Kidney (tissue), 14 donors: Measurements from ENCODE around the gene WNK4. TPM values are rescaled to one million over a fixed set of nuclear protein-coding genes. Genes with fewer than 3 reads are reported as not detected.

Source experiments
- DNase-seq, 5 donors: peaks; one replicate each; pipeline ENCODE4 v3.0.0-alpha.2; 2013 to 2020
- FAIRE-seq: peaks from 2 replicates; lab custom pipeline; 2012; peaks lifted over from hg19 to GRCh38; lab: Jason Lieb, UNC
- H3K27ac ChIP-seq, 2 donors: one replicate each; pipeline ENCODE4 v1.7.0; 2013; ENCODE audit warnings: low read depth in 2 of 2, low read length in 2 of 2, inconsistent platforms in 1 of 2
- H3K27me3 ChIP-seq: one replicate; pipeline ENCODE4 v1.7.1; 2013; ENCODE audit warnings: low read length, inconsistent platforms; ENCODE audit not compliant: control insufficient read depth, insufficient read depth
- H3K36me3 ChIP-seq, 3 donors: one replicate each; pipeline versions ENCODE4 v1.7.0 to v1.7.1; 2013; ENCODE audit warnings: low read length in 3 of 3, control low read depth in 1 of 3, inconsistent platforms in 1 of 3; ENCODE audit not compliant: insufficient read depth in 3 of 3, control insufficient read depth in 2 of 3
- H3K4me1 ChIP-seq, 3 donors: one replicate each; pipeline versions ENCODE4 v1.7.0 to v1.7.1; 2013; ENCODE audit warnings: low read length in 3 of 3, inconsistent platforms in 1 of 3, low read depth in 1 of 3; ENCODE audit not compliant: control insufficient read depth in 2 of 3, insufficient read depth in 2 of 3
- H3K4me3 ChIP-seq, 3 donors: one replicate each; pipeline versions ENCODE4 v1.7.0 to v1.8.1; 2013; ENCODE audit warnings: low read length in 3 of 3, control low read depth in 1 of 3, inconsistent platforms in 1 of 3
- H3K9ac ChIP-seq, 3 donors: one replicate each; pipeline versions ENCODE4 v1.7.0 to v1.7.1; 2013; ENCODE audit warnings: low read length in 3 of 3, control low read depth in 1 of 3, inconsistent platforms in 1 of 3
- H3K9me3 ChIP-seq, 3 donors: one replicate each; pipeline versions ENCODE4 v1.7.0 to v1.7.1; 2013; ENCODE audit warnings: low read length in 3 of 3, control low read depth in 1 of 3, inconsistent platforms in 1 of 3; ENCODE audit not compliant: control insufficient read depth in 2 of 3, insufficient read depth in 1 of 3
- intact Hi-C: fragments of 100-400 bp; cut with DNase I; formaldehyde crosslinking; loops from one replicate; pipeline ENCODE4 v1.11.1; 2022
- polyA plus RNA-seq: library from polyadenylated mRNA; stranded (reverse); fragments of 350-450 nt; fragmentation: Illumina TruSeq; extraction: RNeasy Lipid Tissue Mini Kit (QIAGEN cat#74804); gene quantifications from one replicate; pipeline ENCODE4 v1.2.3, GENCODE V29; 2014; ENCODE audit warnings: low read depth, low replicate concordance; ENCODE audit not compliant: insufficient read depth
- total RNA-seq: library from RNA; stranded (reverse); fragmentation: NEBNext Ultra II Directional; extraction: Animal tissue kit (Norgen Biotek cat#: 25700); gene quantifications from one replicate; pipeline ENCODE4 v1.2.1, GENCODE V29; 2021
- TF ChIP-seq, protein P1 (sequence below): IDR thresholded peaks from 3 replicates; pipeline ENCODE4 v1.5.1; 2012; ENCODE audit warnings: mild to moderate bottlenecking, moderate library complexity, borderline replicate concordance; ENCODE audit not compliant: insufficient read depth; ENCODE audit errors: extremely low read depth
- donor health status: control.
- donor health status: control.
- donor health status: control.
- donor health status: control.
- donor health status: control.
- donor health status: DM: yes; HTN: yes; CAD: no.
- donor health status: Normal renal cell carcinoma (clear cell type).

WNK4 gene
- total and polyA plus RNA-seq, 2 donors from 2014 or later: 14.9 to 26.4 TPM

DNA sequence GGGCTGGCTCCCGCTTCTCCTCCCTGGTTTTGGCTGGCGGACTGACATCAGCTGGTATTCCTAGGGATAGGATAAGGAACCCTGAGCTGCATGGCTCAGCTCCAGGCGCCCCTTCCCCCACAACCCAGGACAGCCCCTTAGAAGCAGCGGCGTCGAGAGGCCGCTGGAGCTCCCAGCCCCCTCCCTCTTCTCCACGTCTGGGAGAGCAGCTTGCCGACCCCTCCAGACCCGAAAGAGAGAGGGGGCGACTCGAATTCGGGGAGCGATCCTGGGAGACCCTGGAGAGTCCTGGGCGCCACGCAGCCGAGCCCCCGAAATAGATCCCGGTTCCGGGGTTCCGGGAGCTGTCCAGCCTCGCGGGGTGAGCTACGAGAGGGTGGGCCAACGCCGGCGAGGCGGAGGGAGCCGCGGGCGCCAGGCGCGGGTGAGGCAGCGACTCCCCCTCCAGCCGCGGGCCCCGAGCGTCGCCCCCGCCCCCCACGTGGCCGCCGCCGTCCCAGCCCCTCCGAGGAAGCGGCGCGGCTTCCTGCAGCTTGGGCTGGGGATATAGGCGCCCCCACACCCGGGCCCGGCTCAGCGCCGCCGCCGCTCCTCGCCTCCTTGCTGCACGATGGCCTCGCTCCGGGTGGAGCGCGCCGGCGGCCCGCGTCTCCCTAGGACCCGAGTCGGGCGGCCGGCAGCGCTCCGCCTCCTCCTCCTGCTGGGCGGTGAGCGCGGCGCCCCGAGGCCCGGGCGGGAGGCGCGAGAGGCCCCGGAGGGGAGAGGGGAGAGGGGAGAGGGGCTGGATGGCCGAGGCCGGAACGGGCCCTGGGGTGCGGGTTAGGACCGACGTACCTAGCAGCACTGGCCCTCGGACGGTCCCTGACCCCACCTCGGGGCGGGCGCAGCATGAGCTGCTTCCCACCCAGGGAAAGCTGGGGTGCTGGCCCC, 19.5 kb upstream of the WNK4 start, which contains the start of gene RAMP2:
TSS of gene RAMP2 (plus strand) at position 576 of the 930 bp plus-strand sequence. CDS start at position 611, 35 bp downstream.
- H3K36me3 ChIP-seq: no peaks in the 10 kb centered on the region
- TF ChIP-seq, protein P1, sequence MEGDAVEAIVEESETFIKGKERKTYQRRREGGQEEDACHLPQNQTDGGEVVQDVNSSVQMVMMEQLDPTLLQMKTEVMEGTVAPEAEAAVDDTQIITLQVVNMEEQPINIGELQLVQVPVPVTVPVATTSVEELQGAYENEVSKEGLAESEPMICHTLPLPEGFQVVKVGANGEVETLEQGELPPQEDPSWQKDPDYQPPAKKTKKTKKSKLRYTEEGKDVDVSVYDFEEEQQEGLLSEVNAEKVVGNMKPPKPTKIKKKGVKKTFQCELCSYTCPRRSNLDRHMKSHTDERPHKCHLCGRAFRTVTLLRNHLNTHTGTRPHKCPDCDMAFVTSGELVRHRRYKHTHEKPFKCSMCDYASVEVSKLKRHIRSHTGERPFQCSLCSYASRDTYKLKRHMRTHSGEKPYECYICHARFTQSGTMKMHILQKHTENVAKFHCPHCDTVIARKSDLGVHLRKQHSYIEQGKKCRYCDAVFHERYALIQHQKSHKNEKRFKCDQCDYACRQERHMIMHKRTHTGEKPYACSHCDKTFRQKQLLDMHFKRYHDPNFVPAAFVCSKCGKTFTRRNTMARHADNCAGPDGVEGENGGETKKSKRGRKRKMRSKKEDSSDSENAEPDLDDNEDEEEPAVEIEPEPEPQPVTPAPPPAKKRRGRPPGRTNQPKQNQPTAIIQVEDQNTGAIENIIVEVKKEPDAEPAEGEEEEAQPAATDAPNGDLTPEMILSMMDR: no peak
- H3K9ac ChIP-seq: peak within 1 kb of the TSS in 2 of 3 donors; percentile 32 to 46
- FAIRE-seq (no peak), DNase-seq (peak; percentile 59 to 81 (median 73))
- peak within 1 kb of the TSS; percentile 51 to 67 for H3K27ac ChIP-seq
- no peaks in the 10 kb centered on the region for H3K9me3 ChIP-seq
- peaks cover 0 to 9% (median 0%) of the 10 kb centered on the region in 3 donors for H3K4me1 ChIP-seq
- H3K27me3 ChIP-seq: no peaks in the 10 kb centered on the region
- intact Hi-C loops: no loop called here
- peak within 1 kb of the TSS; percentile 20 to 36 (median 36) for H3K4me3 ChIP-seq

GRCh38 chr17:42761638-42762037, 18.8 kb upstream of the WNK4 start:
- TF ChIP-seq, protein P1: no peak
- DNase-seq (no peak), FAIRE-seq (no peak)
- intact Hi-C loops: no loop called here
- Histone ChIP-seq H3K27me3 (no peaks in the 10 kb centered on the region), H3K4me3 (peak overlapping the region; percentile 20 to 36 (median 36)), H3K4me1 (peaks cover 0 to 9% (median 0%) of the 10 kb centered on the region in 3 donors), H3K36me3 (no peaks in the 10 kb centered on the region), H3K9me3 (no peaks in the 10 kb centered on the region), H3K27ac (peak overlapping the region; percentile 43 to 67), H3K9ac (peak overlapping the region in 1 of 3 donors; percentile 46)

DNA sequence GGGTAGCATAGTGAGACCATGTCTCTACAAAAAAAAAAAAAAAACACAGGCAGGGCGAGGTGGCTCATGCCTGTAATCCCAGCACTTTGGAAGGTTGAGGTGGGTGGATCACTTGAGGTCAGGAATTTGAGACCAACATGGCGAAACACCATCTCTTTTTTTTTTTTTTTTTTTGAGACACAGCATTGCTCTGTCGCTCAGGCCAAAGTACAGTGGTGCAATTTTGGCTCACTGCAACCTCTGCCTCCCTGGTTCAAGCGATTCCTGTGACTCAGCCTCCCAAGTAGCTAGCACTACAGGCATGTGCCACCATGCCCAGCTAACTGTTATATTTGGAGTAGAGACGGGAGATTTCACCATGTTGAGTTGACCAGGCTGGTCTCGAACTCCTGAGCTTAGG, 14.3 kb upstream of the WNK4 start:
- FAIRE-seq: no peak
- Histone ChIP-seq H3K36me3 (no peaks in the 10 kb centered on the region), H3K4me1 (peaks cover 0 to 5% (median 0%) of the 10 kb centered on the region in 3 donors), H3K9ac (no peak overlapping the region), H3K27ac (no peak overlapping the region), H3K4me3 (no peak overlapping the region), H3K9me3 (no peaks in the 10 kb centered on the region), H3K27me3 (no peaks in the 10 kb centered on the region)
- DNase-seq: no peak
- TF ChIP-seq, protein P1: no peak
- intact Hi-C loops: no loop called here
